ENCODE results near the gene MYL9.
"Not testable (repeated sequence)": the region's sequence is repeated elsewhere in the genome, so short reads cannot be mapped to it uniquely, and the experiment has no call there.

The MYL9 gene

GRCh38 chr20:36541227-36541767 lies at the start of gene MYL9:
MYL9 (plus strand) TSS chr20:36541519; CDS start chr20:36544885, 3,366 bp downstream.
- DNase-seq (ENCODE audit: low spot score), result peak; percentile 91

DNA sequence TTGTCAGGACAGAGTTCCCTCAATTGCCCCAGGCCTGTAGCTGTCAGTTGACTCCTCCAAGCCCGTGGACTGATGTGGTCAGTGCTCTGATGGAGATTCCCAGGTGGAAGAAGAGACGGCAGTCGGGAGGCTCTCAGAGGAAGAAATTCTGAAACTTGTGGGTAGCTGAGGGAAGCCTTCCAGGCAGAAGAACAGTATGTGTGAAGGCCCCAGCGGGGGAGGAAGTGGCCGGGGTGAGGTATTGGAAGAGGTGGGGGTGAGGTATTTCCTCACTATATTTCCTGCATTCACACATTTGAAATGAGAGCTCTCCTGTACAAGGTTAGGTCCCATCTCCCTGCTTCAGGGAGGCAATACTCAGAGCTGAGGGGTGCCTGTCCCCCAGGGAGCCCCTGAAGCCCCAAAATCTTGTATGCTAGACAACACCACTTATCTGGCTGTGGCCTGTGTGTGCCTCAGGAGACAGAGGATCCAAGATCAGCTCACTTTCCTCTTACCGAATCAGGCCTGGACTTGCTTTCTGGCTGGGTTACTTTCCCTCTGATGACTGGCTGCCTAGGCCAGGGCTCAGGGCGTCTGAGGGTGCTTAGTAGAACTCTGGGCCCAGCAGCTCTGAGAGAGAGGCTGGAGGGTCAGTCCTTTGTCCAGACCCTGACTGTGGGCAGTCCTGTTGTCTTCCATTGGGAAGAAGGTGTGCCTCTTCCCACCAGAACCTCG lies 49.3 kb upstream of the MYL9 start:
- DNase-seq (ENCODE audit: low spot score), result no peak

GRCh38 chr20:36493051-36493800 lies 48.1 kb upstream of the MYL9 start:
- DNase-seq (ENCODE audit: low spot score), result no peak

- peak; percentile 73 for DNase-seq (ENCODE audit: low spot score)
Observed at GRCh38 chr20:36493801-36494114, 47.6 kb upstream of the MYL9 start.

- no peak for DNase-seq (ENCODE audit: low spot score)
Observed at GRCh38 chr20:36496707-36497669, 44.3 kb upstream of the MYL9 start.

GRCh38 chr20:36497856-36498255 lies 43.5 kb upstream of the MYL9 start:
- DNase-seq (ENCODE audit: low spot score), result peak; percentile 68

- no peak for DNase-seq (ENCODE audit: low spot score)
Observed at GRCh38 chr20:36498386-36499179, 42.7 kb upstream of the MYL9 start.

DNA sequence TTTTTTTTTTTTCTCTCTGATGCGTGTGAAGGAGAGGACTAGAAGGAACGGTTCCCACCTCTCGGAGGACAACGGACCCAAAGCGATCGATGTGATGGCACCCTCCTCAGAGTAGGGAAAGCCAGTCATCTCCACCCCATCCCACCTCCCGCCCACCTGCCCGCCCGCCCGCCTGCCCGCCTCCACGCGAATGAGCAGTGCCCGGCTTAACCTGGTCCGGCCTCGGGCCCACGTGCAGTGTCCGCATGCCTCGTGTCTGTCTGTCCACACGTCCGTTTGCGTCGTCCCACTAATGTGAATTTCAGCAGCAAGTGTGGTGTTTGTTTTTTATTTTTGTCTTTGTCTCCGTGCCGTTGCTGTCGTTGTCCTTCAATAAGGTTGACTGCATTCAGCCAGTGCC lies 42.1 kb upstream of the MYL9 start:
- DNase-seq (ENCODE audit: low spot score), result no peak

- peak; percentile 80 for DNase-seq (ENCODE audit: low spot score)
Observed at GRCh38 chr20:36499723-36500501, 41.4 kb upstream of the MYL9 start.

- DNase-seq (ENCODE audit: low spot score), result no peak
Observed at GRCh38 chr20:36501367-36502006, 39.8 kb upstream of the MYL9 start.

GRCh38 chr20:36504295-36504694 lies 37.0 kb upstream of the MYL9 start:
- no peak for DNase-seq (ENCODE audit: low spot score)

GRCh38 chr20:36506253-36506652 lies 35.1 kb upstream of the MYL9 start:
- DNase-seq (ENCODE audit: low spot score), result no peak

GRCh38 chr20:36507746-36508145 lies 33.6 kb upstream of the MYL9 start:
- no peak for DNase-seq (ENCODE audit: low spot score)

- DNase-seq (ENCODE audit: low spot score), result no peak
Observed at GRCh38 chr20:36519012-36519719, 22.2 kb upstream of the MYL9 start.

DNA sequence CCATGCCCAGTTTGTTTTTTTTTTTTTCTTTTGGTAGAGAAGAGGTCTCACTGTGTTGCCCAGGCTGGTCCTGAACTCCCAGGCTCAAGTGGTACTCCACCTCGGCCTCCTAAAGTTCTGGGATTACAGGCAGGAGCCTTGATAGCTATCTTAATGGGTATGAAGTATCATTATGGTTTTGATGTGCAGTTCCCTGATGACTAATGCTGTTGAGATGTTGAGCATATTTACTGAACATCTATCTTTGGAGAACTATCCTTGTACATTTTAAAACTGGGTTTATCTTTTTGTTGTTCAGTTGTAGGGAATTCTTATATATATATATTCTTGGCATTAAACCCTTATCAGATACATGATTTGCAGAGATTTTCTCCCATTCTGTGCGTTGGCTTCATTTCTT lies 21.4 kb upstream of the MYL9 start:
- no peak for DNase-seq (ENCODE audit: low spot score)

DNA sequence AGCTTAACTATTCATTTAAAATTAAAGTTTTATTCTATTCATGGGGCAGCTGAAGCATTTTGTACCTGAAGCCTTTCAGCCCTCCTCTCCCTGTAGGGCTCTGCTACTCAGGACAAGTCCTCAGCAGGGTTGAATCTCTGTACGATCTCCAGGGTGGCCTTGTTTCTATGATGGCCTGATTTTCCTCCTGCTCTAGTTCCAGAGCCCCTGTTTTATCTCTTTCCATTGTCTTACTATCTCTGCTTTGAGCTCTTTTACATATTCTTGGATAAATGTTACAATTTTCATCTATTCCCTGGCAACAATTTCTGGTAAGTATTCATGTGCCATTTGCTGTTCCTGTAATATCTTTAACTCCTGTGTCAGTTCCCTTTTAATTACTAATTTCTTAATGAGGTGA lies 19.8 kb upstream of the MYL9 start:
- no peak for DNase-seq (ENCODE audit: low spot score)

DNA sequence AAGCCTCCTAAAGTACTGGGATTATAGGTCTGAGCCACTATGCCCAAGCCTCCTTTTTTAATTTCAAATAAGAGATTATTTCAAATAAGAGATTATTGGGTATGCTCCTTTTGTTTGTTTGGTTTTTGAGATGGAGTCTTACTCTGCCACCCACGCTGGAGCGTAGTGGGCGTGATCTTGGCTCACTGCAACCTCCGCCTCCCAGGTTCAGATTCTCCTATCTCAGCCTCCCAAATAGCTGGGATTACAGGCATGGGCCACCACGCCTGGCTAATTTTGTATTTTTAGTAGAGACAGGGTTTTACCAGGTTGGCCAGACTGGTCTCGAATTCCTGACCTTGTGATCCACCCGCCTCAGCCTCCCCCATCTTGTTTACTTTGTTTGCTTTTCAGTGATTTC lies 18.9 kb upstream of the MYL9 start:
- DNase-seq (ENCODE audit: low spot score), result not testable (repeated sequence)

DNA sequence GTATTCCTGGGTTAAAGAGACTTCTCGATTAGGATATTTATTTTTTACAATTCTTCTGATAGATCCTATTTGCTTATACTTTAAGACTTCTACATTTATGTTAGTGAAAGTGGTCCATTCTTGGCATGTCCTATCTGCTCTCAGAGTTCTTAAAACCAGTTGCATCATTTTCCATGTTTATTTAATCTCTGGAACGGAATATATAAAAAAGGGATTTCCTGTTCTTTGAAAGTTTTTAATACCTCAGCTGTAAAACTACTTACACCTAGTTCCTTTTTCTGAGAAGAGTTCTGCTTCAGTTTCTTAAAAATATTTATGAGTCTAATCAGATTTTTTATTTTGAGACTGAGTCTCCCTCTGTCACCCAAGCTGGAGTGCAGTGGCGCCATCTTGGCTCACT lies 18.0 kb upstream of the MYL9 start:
- no peak for DNase-seq (ENCODE audit: low spot score)

DNA sequence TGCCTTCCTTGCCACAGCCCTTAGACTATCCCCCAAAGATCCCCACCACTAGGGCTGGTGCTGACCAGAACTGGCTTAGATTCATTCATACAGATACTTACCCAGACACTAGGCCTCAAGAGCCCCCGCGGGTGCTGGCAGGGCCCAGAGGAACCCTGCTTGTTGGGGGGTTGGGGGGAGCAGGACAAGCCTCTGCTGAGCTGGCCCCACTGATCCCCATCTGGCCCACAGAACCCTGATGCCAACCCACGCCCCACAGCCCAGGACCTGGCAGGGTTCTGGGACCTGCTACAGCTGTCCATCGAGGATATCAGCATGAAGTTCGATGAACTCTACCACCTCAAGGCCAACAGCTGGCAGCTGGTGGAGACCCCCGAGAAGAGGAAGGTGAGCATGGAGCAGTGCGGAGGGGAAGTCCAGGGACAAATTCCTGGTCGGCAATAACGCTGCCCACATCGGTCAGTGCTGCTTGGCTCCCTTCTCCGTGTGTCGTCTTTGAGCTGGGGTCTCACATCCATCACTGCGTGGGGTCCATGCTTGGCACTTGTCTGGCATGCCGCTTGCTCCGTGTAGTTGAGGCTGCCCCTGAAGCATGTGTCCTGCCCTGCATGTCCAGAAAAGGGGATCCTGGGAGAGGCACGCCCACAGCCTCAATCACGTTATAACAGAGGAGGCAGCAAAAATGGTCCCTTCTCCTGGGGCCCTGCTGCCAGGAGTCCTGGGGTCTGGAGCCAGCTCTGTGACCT lies 15.5 kb upstream of the MYL9 start:
- no peak for DNase-seq (ENCODE audit: low spot score)
